ENCODE results near the gene GTF2A1L. TPM values are rescaled to one million over a fixed set of nuclear protein-coding genes. Genes with fewer than 3 reads are reported as not detected.
"Not testable (repeated sequence)": the region's sequence is repeated elsewhere in the genome, so short reads cannot be mapped to it uniquely, and the experiment has no call there.

Gene GTF2A1L, protein sequence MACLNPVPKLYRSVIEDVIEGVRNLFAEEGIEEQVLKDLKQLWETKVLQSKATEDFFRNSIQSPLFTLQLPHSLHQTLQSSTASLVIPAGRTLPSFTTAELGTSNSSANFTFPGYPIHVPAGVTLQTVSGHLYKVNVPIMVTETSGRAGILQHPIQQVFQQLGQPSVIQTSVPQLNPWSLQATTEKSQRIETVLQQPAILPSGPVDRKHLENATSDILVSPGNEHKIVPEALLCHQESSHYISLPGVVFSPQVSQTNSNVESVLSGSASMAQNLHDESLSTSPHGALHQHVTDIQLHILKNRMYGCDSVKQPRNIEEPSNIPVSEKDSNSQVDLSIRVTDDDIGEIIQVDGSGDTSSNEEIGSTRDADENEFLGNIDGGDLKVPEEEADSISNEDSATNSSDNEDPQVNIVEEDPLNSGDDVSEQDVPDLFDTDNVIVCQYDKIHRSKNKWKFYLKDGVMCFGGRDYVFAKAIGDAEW
- not detected for total RNA-seq

DNA sequence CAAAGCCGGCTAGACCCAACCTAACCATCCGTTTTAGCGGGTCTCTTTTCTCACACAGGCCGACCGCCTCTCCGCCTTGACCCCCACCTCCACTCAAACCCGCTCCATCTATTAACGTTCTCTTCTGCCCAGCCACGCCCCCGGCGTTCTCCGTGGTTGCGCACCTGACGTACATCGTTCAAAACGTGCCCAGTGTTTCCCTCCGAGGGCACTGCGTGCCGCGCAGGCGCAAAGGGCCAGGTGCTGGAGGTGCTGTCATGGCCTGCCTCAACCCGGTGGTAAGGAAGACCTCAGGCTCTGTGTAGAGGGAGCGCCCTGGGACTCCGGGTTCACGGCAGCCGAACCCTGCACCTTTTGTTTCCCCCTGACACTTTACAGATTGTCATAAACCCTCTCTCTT, at the start of gene GTF2A1L:
GTF2A1L (plus strand) TSS at position 239 of the 400 bp plus-strand sequence; CDS start at position 258, 19 bp downstream.
- ATAC-seq (no peak), DNase-seq (ENCODE audit: low spot score in 2 of 2) (no peak)
- Mint-ChIP-seq H3K27ac (no peak within 1 kb of the TSS), H3K36me3 (peaks cover 0 to 4% of the 10 kb centered on the region in 2 donors), H3K9me3 (no peaks in the 10 kb centered on the region)

GRCh38 chr2:48568547-48568946, 49.1 kb upstream of the GTF2A1L start:
- Mint-ChIP-seq H3K9me3 (no peaks in the 10 kb centered on the region), H3K27ac (no peak overlapping the region)
- no peak for ATAC-seq

DNA sequence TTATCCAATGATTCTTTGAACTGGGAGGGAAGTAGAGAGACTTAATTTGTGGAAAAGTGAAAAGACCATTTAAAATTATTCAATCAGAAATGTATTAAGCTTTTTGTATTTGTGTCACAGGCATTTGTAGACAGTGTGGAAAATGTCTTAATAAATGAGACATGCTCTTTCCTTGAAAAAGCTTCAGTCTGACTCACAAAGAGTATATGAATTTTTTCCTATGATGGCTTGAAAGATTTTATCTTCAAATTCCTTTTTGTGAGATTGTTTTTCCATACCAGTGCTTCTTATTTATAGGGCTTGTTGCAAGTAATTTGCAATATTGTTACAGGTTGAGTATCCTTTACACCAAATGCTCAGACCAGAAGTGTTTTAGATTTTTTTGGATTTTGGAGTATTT, 48.2 kb upstream of the GTF2A1L start:
- Mint-ChIP-seq H3K27ac (no peak overlapping the region), H3K36me3 (peaks cover 0 to 4% of the 10 kb centered on the region in 2 donors), H3K9me3 (no peaks in the 10 kb centered on the region)
- no peak for DNase-seq (ENCODE audit: low spot score in 2 of 2)
- ATAC-seq: peak in 1 of 2 donors; percentile 41

More at GRCh38 chr2:48568547-48568946, 49.1 kb upstream of the GTF2A1L start:
- peaks cover 0 to under 1% of the 10 kb centered on the region in 2 donors for H3K36me3 Mint-ChIP-seq
- DNase-seq (ENCODE audit: low spot score in 2 of 2): no peak

DNA sequence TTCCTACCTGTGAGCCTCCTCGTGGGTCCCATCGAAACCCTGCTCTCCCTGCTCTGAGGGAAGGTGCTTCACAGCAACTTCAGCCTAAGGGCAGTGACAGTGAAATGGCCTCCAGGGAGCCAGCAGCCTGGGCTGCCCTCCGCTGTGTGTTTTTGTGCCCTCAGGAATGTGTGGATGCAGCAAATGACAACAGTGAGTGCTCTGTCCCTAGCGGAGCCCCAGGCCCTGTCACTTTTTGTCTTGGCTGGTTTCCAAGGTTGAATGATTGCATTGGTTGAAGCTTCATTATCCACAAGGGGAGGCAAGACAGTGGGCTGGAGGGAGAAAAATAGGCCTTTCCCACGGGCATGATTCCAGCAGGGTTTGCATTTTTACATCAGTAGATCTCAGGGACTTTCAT, 44.8 kb upstream of the GTF2A1L start:
- DNase-seq (ENCODE audit: low spot score in 2 of 2): no peak
- Mint-ChIP-seq H3K9me3 (no peaks in the 10 kb centered on the region), H3K36me3 (peaks cover 0 to 4% of the 10 kb centered on the region in 2 donors), H3K27ac (no peak overlapping the region)
- ATAC-seq: no peak

- DNase-seq (ENCODE audit: low spot score in 2 of 2) (no peak), ATAC-seq (peak in 1 of 2 donors; percentile 88)
- H3K27ac Mint-ChIP-seq: peak overlapping the region in 1 of 2 donors; percentile 65
- peaks cover 0 to 4% of the 10 kb centered on the region in 2 donors for H3K36me3 Mint-ChIP-seq
- no peaks in the 10 kb centered on the region for H3K9me3 Mint-ChIP-seq
Measured at GRCh38 chr2:48574353-48575287, 43.0 kb upstream of the GTF2A1L start.

- no peaks in the 10 kb centered on the region for H3K9me3 Mint-ChIP-seq
- ATAC-seq (no peak), DNase-seq (ENCODE audit: low spot score in 2 of 2) (no peak)
- H3K36me3 Mint-ChIP-seq: peaks cover 0 to 4% of the 10 kb centered on the region in 2 donors
- H3K27ac Mint-ChIP-seq: no peak overlapping the region
Measured at GRCh38 chr2:48578313-48578712, 39.3 kb upstream of the GTF2A1L start.

GRCh38 chr2:48583961-48584360, 33.7 kb upstream of the GTF2A1L start:
- H3K9me3 Mint-ChIP-seq: no peaks in the 10 kb centered on the region
- ATAC-seq (no peak), DNase-seq (ENCODE audit: low spot score in 2 of 2) (no peak)
- no peak overlapping the region for H3K27ac Mint-ChIP-seq
- H3K36me3 Mint-ChIP-seq: no peaks in the 10 kb centered on the region

- ATAC-seq (no peak), DNase-seq (ENCODE audit: low spot score in 2 of 2) (no peak)
- H3K36me3 Mint-ChIP-seq: no peaks in the 10 kb centered on the region
- H3K27ac Mint-ChIP-seq: no peak overlapping the region
- no peaks in the 10 kb centered on the region for H3K9me3 Mint-ChIP-seq
Measured at GRCh38 chr2:48584551-48584950, 33.1 kb upstream of the GTF2A1L start.

- ATAC-seq: peak in 1 of 2 donors; percentile 56
Measured at GRCh38 chr2:48586433-48586832, 31.2 kb upstream of the GTF2A1L start.

DNA sequence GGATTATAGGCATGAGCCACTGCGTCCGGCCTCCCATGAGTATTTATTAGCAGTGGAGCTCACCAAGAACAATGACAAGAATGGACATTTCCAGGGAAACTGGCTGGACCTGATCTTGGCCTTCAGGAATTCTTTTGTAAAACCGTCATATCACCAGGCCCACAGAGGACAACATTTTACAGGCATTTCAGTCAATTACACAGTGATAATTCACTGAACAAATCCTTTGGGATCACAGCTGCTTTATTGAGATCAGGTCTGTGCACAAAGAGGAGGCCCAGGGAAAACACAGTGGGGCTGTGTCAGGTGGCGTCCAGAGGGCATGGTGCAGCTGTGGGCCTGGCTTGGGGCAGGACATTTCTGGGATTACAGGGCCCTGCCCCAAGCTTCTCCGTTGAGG, 30.1 kb upstream of the GTF2A1L start:
- no peaks in the 10 kb centered on the region for H3K36me3 Mint-ChIP-seq
- no peaks in the 10 kb centered on the region for H3K9me3 Mint-ChIP-seq
- ATAC-seq (no peak), DNase-seq (ENCODE audit: low spot score in 2 of 2) (no peak)
- H3K27ac Mint-ChIP-seq: no peak overlapping the region

More at GRCh38 chr2:48586433-48586832, 31.2 kb upstream of the GTF2A1L start:
- H3K9me3 Mint-ChIP-seq: no peaks in the 10 kb centered on the region
- H3K27ac Mint-ChIP-seq: no peak overlapping the region
- H3K36me3 Mint-ChIP-seq: no peaks in the 10 kb centered on the region
- no peak for DNase-seq (ENCODE audit: low spot score in 2 of 2)

DNA sequence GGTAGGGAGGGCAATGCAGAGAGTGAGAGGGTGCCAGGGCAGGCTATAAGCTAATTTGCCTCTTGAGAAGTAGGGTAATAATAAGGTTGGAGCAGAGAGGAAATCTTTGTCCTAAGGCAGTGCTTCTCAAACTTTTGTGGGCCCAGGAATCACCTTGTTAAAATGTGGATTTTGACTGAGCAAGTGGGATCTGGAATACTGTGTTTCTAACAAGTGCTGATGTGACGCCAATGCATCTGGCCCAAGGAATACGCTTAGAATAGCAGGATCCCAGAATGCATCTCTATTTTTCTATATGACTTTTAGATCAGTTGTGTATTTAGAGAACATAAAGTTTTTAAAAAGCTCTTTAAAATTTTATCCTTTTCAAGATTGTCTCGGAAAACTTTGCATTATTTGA, 29.7 kb upstream of the GTF2A1L start:
- DNase-seq (ENCODE audit: low spot score in 2 of 2) (no peak), ATAC-seq (no peak)
- Mint-ChIP-seq H3K27ac (no peak overlapping the region), H3K36me3 (no peaks in the 10 kb centered on the region), H3K9me3 (no peaks in the 10 kb centered on the region)

DNA sequence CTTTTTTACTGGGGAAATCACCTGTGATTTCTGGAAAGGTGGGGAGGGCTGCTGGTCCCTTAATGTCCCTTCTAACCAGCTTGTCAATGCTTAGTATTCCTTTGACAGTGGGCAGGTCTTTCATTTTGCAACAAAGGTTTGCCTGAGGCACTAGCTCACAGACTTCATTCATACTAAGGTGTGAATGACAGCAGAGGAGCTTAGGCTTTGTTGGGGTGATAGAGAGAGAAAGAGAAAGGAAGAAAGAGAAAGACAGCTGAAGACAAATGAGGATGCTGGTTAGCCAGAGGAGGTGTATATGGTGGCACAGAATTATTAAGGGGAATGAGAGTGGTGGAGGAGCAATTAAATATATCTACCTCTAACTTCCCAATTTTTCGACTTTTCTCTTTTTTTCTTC, 28.9 kb upstream of the GTF2A1L start:
- ATAC-seq (peak in 1 of 2 donors; percentile 30), DNase-seq (ENCODE audit: low spot score in 2 of 2) (no peak)
- Mint-ChIP-seq H3K9me3 (no peaks in the 10 kb centered on the region), H3K36me3 (no peaks in the 10 kb centered on the region), H3K27ac (no peak overlapping the region)

- ATAC-seq (no peak), DNase-seq (ENCODE audit: low spot score in 2 of 2) (no peak)
- Mint-ChIP-seq H3K9me3 (no peaks in the 10 kb centered on the region), H3K36me3 (no peaks in the 10 kb centered on the region), H3K27ac (no peak overlapping the region)
Measured at GRCh38 chr2:48589170-48589767, 28.4 kb upstream of the GTF2A1L start.

DNA sequence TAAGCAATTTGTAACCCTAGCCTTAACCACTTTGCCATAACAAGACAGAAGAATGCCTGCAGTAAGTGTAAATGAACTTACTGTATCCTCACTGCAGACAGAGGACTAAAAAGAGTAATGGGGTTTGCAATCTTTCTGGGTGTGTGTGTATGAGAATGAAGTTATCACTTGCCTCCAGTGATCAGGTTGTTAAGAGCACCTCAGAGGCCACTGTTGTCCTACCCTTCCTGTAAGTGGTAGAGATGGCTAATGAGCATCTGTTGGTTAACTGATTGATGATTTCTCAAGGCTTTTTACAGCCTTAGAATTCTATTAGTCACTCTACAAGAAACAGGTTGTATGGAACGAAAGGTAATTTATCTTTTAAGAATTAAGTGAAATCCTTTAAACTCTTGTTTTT, 27.6 kb upstream of the GTF2A1L start:
- no peak for DNase-seq (ENCODE audit: low spot score in 2 of 2)
- H3K27ac Mint-ChIP-seq: no peak overlapping the region
- H3K36me3 Mint-ChIP-seq: no peaks in the 10 kb centered on the region
- H3K9me3 Mint-ChIP-seq: no peaks in the 10 kb centered on the region
- ATAC-seq: no peak

DNA sequence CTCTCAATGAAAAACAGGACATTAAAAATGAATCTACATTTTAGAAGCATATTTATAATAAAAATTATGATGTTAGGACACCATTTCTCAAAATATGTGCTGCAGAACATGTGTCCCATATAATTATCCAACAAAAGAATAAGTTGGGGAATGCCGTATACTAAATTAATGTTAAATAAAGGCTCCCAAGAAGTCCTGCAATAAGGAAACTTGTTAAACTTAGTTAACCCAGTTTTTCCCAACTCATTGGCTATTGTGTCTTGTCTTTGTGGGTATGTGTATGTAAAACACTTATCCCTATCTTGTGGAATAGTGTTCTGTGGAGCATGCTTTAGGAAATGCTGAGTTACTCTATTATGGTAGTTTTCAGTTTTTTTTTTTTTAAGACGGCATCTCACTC, 25.6 kb upstream of the GTF2A1L start:
- ATAC-seq (no peak), DNase-seq (ENCODE audit: low spot score in 2 of 2) (no peak)
- Mint-ChIP-seq H3K9me3 (no peaks in the 10 kb centered on the region), H3K36me3 (no peaks in the 10 kb centered on the region), H3K27ac (no peak overlapping the region)

- ATAC-seq; H3K36me3 Mint-ChIP-seq; H3K27ac Mint-ChIP-seq; H3K9me3 Mint-ChIP-seq; DNase-seq (ENCODE audit: low spot score in 2 of 2): not testable (repeated sequence)
Measured at GRCh38 chr2:48596751-48597150, 20.9 kb upstream of the GTF2A1L start.

GRCh38 chr2:48597492-48597891, 20.2 kb upstream of the GTF2A1L start:
- no peaks in the 10 kb centered on the region for H3K9me3 Mint-ChIP-seq
- H3K36me3 Mint-ChIP-seq: no peaks in the 10 kb centered on the region
- ATAC-seq: no peak
- H3K27ac Mint-ChIP-seq: no peak overlapping the region
- no peak for DNase-seq (ENCODE audit: low spot score in 2 of 2)

Measured in activated naive CD4-positive, alpha-beta T cell treated with anti-CD3 and anti-CD28 coated beads, Interleukin-2, amount 50 U/mL, for 72 hours (primary cell).